HCT116 (cell line): Measurements from ENCODE around the gene PTGIS. TPM values are rescaled to one million over a fixed set of nuclear protein-coding genes. Genes with fewer than 3 reads are reported as not detected.

Experiments
- ATAC-seq: fragments of 200-7000 bp; cut with Tn5 transposase; 2 replicates; pipeline ENCODE4 v1.9.1; 2020; ENCODE audit warnings: mild to moderate bottlenecking, moderate library complexity
- BruUV-seq: library from RNA; stranded (reverse); fragments of 400-500 nt; replicated peaks from 2 replicates; lab custom pipeline; 2021; lab: Mats Ljungman, UMichigan
- CTCF ChIA-PET: fragments of 300-600 bp; sonication (Branson Sonifier 250); formaldehyde crosslinking; loops from one replicate; lab custom pipeline; 2021; ENCODE audit warnings: antibody characterized with exemption; lab: Charles Lee
- POLR2A ChIA-PET: fragments of 300-600, 350-600 bp; sonication (Branson Sonifier 250); formaldehyde crosslinking; loops from one replicate; lab custom pipeline; 2021; ENCODE audit warnings: antibody characterized with exemption; lab: Charles Lee
- RAD21 ChIA-PET, 2 experiments: fragments of 300-600 bp; sonication (Branson Sonifier 250); formaldehyde crosslinking; loops; one replicate each; lab custom pipeline; 2023; ENCODE audit warnings: low total read pairs in 2 of 2; ENCODE audit not compliant: uncharacterized antibody in 2 of 2, unreplicated experiment in 2 of 2, low non-redundant PET in 1 of 2; lab: Charles Lee
- DNase-seq: peaks from one replicate; pipeline ENCODE4 v3.0.0-alpha.2; 2010; ENCODE audit warnings: low read depth, low spot score
- H2AFZ ChIP-seq: fragments of 200-600 bp; shearing (Covaris generic), sonication (generic); 2 replicates; pipeline ENCODE4 v1.6.1; 2017; ENCODE audit warnings: low read depth, mixed run types, mixed read lengths, antibody characterized with exemption, low read length; ENCODE audit not compliant: poor library complexity, severe bottlenecking
- H3K27ac ChIP-seq: 2 replicates; pipeline ENCODE4 v1.5.1; 2012; ENCODE audit warnings: low read depth, low read length
- H3K27me3 ChIP-seq: fragments of 200-600 bp; sonication (generic); 2 replicates; pipeline ENCODE4 v1.6.1; 2016; ENCODE audit warnings: mixed run types, low read length, mixed read lengths; ENCODE audit not compliant: insufficient read depth
- H3K36me3 ChIP-seq, 2 experiments: fragments of 200-500 bp in 1 of 2; fragments of 200-600 bp in 1 of 2; sonication (Bioruptor generic) in 1 of 2; sonication (generic) in 1 of 2; 2 replicates each; pipeline versions ENCODE4 v1.5.1 to v1.6.1; 2014 to 2016; ENCODE audit warnings: low read length in 2 of 2, inconsistent platforms in 1 of 2, mixed read lengths in 1 of 2, mixed run types in 1 of 2; ENCODE audit not compliant: insufficient read depth in 2 of 2, control insufficient read depth in 1 of 2
- H3K4me1 ChIP-seq, 2 experiments: fragments of 200-600 bp in 1 of 2; sonication (generic) in 1 of 2; 2 replicates each; pipeline versions ENCODE4 v1.5.1 to v1.6.1; 2012 to 2017; ENCODE audit warnings: low read length in 2 of 2, inconsistent platforms in 1 of 2, mild to moderate bottlenecking in 1 of 2, mixed read lengths in 1 of 2, mixed run types in 1 of 2, moderate library complexity in 1 of 2; ENCODE audit not compliant: insufficient read depth in 2 of 2, control insufficient read depth in 1 of 2
- H3K4me2 ChIP-seq: fragments of 200-600 bp; sonication (generic); 2 replicates; pipeline ENCODE4 v1.6.1; 2017; ENCODE audit warnings: mixed run types, low read length, mixed read lengths
- H3K4me3 ChIP-seq, 2 experiments: fragments of 200-600 bp in 1 of 2; sonication (generic) in 1 of 2; replicated peaks in 1 of 2; 2 replicates each; pipeline ENCODE4 v1.5.1; 2011 to 2016; ENCODE audit warnings: low read length in 2 of 2, control low read depth in 1 of 2, low read depth in 1 of 2, mild to moderate bottlenecking in 1 of 2, mixed read lengths in 1 of 2, mixed run types in 1 of 2
- H3K79me2 ChIP-seq: fragments of 200-600 bp; sonication (generic); 2 replicates; pipeline ENCODE4 v1.6.1; 2017; ENCODE audit warnings: mild to moderate bottlenecking, mixed run types, low read length, moderate library complexity, mixed read lengths; ENCODE audit not compliant: insufficient read depth
- H3K9ac ChIP-seq: fragments of 200-600 bp; sonication (generic); 2 replicates; pipeline ENCODE4 v1.6.1; 2016; ENCODE audit warnings: low read length, mixed read lengths
- H3K9me2 ChIP-seq: fragments of 200-600 bp; sonication (generic), shearing (Covaris generic); 2 replicates; pipeline ENCODE4 v1.6.1; 2017; ENCODE audit warnings: mixed run types, mild to moderate bottlenecking, moderate library complexity; ENCODE audit not compliant: insufficient read depth
- H3K9me3 ChIP-seq, 2 experiments: fragments of 200-500 bp in 1 of 2; fragments of 200-600 bp in 1 of 2; sonication (Bioruptor generic) in 1 of 2; sonication (generic) in 1 of 2; 2 replicates each; pipeline ENCODE4 v1.6.1; 2014 to 2017; ENCODE audit warnings: low read length in 2 of 2, mixed read lengths in 2 of 2, inconsistent platforms in 1 of 2, low read depth in 1 of 2, mild to moderate bottlenecking in 1 of 2, mixed run types in 1 of 2, moderate library complexity in 1 of 2; ENCODE audit not compliant: control insufficient read depth in 1 of 2, insufficient read depth in 1 of 2
- H4K20me1 ChIP-seq: fragments of 200-600 bp; sonication (generic), shearing (Covaris generic); 2 replicates; pipeline ENCODE4 v1.6.1; 2017; ENCODE audit warnings: mixed run types, mild to moderate bottlenecking, moderate library complexity; ENCODE audit not compliant: insufficient read depth
- CBX3 ChIP-seq: IDR thresholded peaks from 2 replicates; pipeline ENCODE4 v1.6.1; 2012; ENCODE audit warnings: low read depth
- MAX ChIP-seq: IDR thresholded peaks from 2 replicates; pipeline ENCODE4 v1.6.1; 2012
- POLR2A ChIP-seq: IDR thresholded peaks from 2 replicates; pipeline ENCODE4 v1.7.0; 2011; ENCODE audit warnings: borderline replicate concordance; ENCODE audit not compliant: insufficient read depth, insufficient read length; ENCODE audit errors: extremely low read depth
- REST ChIP-seq: IDR thresholded peaks from 2 replicates; pipeline ENCODE4 v1.6.1; 2012; ENCODE audit warnings: low read depth
- SP1 ChIP-seq: IDR thresholded peaks from 2 replicates; pipeline ENCODE4 v1.6.1; 2012; ENCODE audit warnings: low read depth
- ZFX ChIP-seq: fragments of 450-650 bp; IDR thresholded peaks from 2 replicates; pipeline ENCODE4 v1.6.1; 2017
- intact Hi-C: fragments of 100-400 bp; cut with micrococcal nuclease; formaldehyde crosslinking; loops from 2 replicates; pipeline ENCODE4 v1.10.0; 2022
- total RNA-seq: library from RNA; stranded (reverse); gene quantifications from one replicate; pipeline ENCODE4 v1.2.1, GENCODE V29; 2021; ENCODE audit not compliant: unreplicated experiment
- TF ChIP-seq, protein P1 (sequence below), 3 experiments: fragments of 200-600 bp in 1 of 3; sonication (generic) in 1 of 3; IDR thresholded peaks in 2 of 3; conservative IDR thresholded peaks in 1 of 3; 2 replicates each; pipeline ENCODE4 v1.5.1; 2012 to 2017; ENCODE audit warnings: low read depth in 2 of 3, low read length in 2 of 3, antibody characterized with exemption in 1 of 3, borderline replicate concordance in 1 of 3, control low read depth in 1 of 3, mild to moderate bottlenecking in 1 of 3, mixed read lengths in 1 of 3, mixed run types in 1 of 3, moderate library complexity in 1 of 3; ENCODE audit not compliant: insufficient read depth in 1 of 3
- TF ChIP-seq, protein P2 (sequence below): IDR thresholded peaks from 2 replicates; pipeline ENCODE4 v1.6.1; 2011; ENCODE audit warnings: mild to moderate bottlenecking, low read length, moderate library complexity; ENCODE audit not compliant: insufficient replicate concordance; ENCODE audit errors: extremely low read depth

Gene PTGIS
- total RNA-seq, 1 experiment from 2014 or later = 0.25 TPM

DNA sequence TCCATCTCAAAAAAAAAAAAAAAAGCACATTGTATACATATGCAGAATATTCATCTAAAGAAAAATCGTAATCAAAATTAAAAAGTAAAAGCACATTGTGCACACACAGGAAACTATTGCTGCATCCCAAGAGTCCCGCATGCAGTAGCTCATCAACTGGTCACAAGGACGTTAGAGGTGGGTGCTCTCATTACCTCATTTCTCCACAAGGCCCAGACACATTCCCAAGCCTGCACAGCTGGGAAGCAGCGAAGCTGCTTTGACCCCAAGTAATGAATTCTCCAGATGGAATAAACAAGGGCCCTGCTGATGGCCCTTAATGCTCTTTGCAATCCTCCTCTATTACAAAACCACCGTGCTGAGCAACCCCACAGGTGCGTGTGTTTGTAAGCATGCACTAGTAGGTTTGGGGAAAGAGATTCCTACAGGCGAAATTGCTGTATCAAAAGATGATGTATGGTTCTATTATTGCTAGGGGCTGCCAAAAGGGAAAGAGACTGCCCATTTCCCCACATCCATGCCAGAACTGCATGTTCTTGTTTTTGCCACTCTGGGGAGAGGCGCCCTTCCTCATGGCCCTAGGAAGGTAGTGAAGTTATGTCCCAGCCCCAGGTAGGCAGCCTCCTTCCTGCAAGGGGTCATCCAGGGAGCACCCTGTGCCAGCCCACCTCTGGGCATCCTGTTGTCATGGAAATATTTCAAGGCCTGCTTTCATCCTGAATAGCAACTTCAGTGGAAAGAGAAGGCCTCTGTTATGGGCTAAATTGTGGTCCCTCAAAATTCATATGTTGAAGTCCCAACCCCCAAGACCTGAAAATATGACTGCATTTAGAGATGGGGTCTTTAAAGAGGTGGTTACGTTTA, 34.6 kb upstream of the PTGIS start:
- ATAC-seq (0 out of 2 replicates have a peak, but pooled peaks have one; percentile 20), DNase-seq (no peak)
- intact Hi-C loops = no loop called here
- Histone ChIP-seq H3K4me1 (peaks cover 6 to 9% of the 10 kb centered on the region in 2 experiments; a peak in 3 of 4 replicates), H3K36me3 (no peaks in the 10 kb centered on the region), H3K9me2 (no peaks in the 10 kb centered on the region), H3K9me3 (no peaks in the 10 kb centered on the region), H2AFZ (no peak overlapping the region), H3K9ac (no peak overlapping the region), H3K27me3 (no peaks in the 10 kb centered on the region), H3K4me3 (no peak overlapping the region), H3K4me2 (no peak overlapping the region), H3K79me2 (no peaks in the 10 kb centered on the region), H4K20me1 (no peaks in the 10 kb centered on the region), H3K27ac (no peak overlapping the region)
- BruUV-seq = no TSS peak
- RAD21 ChIA-PET = no interaction called here
- CTCF ChIA-PET = interaction anchor here (0.8 to 1.6 kb wide), 2 partner anchors 8 to 60 kb away, joined by 4 to 21 read pairs; no protein-coding TSS in a partner anchor
- POLR2A ChIA-PET = no interaction called here
- TF ChIP-seq, protein P1, sequence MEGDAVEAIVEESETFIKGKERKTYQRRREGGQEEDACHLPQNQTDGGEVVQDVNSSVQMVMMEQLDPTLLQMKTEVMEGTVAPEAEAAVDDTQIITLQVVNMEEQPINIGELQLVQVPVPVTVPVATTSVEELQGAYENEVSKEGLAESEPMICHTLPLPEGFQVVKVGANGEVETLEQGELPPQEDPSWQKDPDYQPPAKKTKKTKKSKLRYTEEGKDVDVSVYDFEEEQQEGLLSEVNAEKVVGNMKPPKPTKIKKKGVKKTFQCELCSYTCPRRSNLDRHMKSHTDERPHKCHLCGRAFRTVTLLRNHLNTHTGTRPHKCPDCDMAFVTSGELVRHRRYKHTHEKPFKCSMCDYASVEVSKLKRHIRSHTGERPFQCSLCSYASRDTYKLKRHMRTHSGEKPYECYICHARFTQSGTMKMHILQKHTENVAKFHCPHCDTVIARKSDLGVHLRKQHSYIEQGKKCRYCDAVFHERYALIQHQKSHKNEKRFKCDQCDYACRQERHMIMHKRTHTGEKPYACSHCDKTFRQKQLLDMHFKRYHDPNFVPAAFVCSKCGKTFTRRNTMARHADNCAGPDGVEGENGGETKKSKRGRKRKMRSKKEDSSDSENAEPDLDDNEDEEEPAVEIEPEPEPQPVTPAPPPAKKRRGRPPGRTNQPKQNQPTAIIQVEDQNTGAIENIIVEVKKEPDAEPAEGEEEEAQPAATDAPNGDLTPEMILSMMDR (IDR thresholded peaks at IDR 0.05 in 2 of 3, conservative IDR thresholded peaks at IDR 0.05 in 1 of 3; ENCODE audit: borderline replicate concordance in 1 of 3, insufficient read depth in 1 of 3, low read depth in 2 of 3, low read length in 2 of 3) = no peak
- TF ChIP-seq POLR2A = no peak
- TF ChIP-seq, protein P2, sequence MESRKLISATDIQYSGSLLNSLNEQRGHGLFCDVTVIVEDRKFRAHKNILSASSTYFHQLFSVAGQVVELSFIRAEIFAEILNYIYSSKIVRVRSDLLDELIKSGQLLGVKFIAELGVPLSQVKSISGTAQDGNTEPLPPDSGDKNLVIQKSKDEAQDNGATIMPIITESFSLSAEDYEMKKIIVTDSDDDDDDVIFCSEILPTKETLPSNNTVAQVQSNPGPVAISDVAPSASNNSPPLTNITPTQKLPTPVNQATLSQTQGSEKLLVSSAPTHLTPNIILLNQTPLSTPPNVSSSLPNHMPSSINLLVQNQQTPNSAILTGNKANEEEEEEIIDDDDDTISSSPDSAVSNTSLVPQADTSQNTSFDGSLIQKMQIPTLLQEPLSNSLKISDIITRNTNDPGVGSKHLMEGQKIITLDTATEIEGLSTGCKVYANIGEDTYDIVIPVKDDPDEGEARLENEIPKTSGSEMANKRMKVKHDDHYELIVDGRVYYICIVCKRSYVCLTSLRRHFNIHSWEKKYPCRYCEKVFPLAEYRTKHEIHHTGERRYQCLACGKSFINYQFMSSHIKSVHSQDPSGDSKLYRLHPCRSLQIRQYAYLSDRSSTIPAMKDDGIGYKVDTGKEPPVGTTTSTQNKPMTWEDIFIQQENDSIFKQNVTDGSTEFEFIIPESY = no peak
- TF ChIP-seq CBX3 = no peak
- TF ChIP-seq REST = no peak
- no peak for TF ChIP-seq MAX
- no peak for TF ChIP-seq SP1
- TF ChIP-seq ZFX = no peak
